ENCODE data around the gene RMND5B.

RMND5B gene

DNA sequence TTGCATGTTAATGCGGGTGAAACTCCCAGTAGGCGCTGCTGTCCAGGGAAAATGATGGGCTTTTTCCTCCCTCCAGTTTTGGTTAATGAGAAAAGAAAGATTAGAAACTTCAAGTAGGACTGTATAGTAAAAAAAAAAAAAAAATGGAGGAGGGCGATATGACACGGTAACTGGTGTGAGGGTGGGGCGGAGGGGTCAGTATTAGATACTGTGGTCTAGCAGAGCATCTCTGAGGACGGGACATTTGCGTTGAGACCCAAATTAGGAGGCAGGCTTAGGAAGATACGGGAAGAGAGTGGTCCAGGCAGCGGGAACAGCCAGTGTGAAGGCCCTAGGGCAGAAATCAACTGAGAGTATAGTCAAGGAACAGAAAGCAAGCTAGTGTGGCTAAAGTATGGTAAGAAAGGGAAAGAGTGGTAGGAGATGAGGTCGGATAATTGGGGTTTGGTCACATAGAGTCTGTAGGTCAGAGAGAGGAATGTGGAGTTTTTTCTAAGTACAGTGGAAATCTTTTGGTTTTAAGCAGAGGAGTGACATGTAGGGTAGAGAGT, 707 bp downstream of the RMND5B start:
- DNase-seq (ENCODE audit: low read depth), result no peak

GRCh38 chr5:178136990-178137389, 6.2 kb downstream of the RMND5B start:
- DNase-seq (ENCODE audit: low read depth), result no peak

DNA sequence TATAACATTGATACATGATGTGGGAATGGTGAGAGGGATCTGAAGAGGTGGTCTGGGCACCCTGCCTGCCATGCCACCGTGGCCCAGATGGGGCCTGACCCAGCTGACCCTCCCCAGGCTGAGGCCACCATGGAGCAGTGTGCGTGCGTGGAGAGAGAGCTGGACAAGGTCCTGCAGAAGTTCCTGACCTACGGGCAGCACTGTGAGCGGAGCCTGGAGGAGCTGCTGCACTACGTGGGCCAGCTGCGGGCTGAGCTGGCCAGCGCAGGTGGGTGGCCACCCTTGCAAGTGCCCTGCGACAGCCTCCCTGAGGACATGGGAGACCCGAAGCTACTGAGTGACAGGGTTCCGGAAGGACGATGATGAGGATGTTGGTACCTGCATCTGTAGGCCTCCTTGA, 7.2 kb downstream of the RMND5B start:
- DNase-seq (ENCODE audit: low read depth), result no peak

DNA sequence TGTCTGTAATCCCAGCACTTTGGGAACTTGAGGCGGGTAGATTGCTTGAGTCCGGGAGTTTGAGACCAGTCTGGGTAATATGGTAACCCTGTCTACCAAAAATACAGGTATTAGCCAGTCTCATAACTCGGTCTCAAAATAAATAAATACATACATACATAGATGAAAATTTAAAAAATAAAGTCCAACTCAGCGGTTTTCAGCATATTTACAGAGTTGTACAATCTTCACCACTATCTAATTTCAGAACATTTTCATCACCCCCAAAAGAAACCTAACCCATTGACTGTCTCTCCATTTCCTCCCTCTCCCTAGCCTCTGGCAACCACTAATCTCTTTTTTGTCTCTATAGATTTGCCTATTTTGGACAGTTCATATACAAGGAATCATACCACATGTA, 10.7 kb downstream of the RMND5B start:
- no peak for DNase-seq (ENCODE audit: low read depth)

DNA sequence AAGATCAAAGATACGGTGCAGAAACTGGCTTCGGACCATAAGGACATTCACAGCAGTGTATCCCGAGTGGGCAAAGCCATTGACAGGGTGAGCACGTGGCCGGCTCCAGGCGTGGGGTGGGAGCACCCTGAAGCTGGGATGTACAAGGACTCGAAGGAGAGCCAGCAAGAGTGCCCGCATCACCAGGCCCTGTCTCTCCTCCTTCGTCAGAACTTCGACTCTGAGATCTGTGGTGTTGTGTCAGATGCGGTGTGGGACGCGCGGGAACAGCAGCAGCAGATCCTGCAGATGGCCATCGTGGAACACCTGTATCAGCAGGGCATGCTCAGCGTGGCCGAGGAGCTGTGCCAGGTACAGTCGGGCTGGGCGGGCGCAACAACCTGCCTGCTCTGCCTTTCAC, 11.8 kb downstream of the RMND5B start:
- DNase-seq (ENCODE audit: low read depth), result no peak

GRCh38 chr5:178143246-178143645, 12.4 kb downstream of the RMND5B start:
- no peak for DNase-seq (ENCODE audit: low read depth)

- no peak for DNase-seq (ENCODE audit: low read depth)
Measured at GRCh38 chr5:178143901-178144300, 13.1 kb downstream of the RMND5B start.

GRCh38 chr5:178145965-178146820, 15.4 kb downstream of the RMND5B start:
- DNase-seq (ENCODE audit: low read depth), result peak; percentile 62

GRCh38 chr5:178147406-178147805, 16.6 kb downstream of the RMND5B start:
- no peak for DNase-seq (ENCODE audit: low read depth)

- no peak for DNase-seq (ENCODE audit: low read depth)
Measured at GRCh38 chr5:178149199-178149932, 18.6 kb downstream of the RMND5B start.

GRCh38 chr5:178150977-178151734, 20.3 kb downstream of the RMND5B start:
- no peak for DNase-seq (ENCODE audit: low read depth)

- DNase-seq (ENCODE audit: low read depth), result no peak
Measured at GRCh38 chr5:178152491-178153444, 22.0 kb downstream of the RMND5B start.

DNA sequence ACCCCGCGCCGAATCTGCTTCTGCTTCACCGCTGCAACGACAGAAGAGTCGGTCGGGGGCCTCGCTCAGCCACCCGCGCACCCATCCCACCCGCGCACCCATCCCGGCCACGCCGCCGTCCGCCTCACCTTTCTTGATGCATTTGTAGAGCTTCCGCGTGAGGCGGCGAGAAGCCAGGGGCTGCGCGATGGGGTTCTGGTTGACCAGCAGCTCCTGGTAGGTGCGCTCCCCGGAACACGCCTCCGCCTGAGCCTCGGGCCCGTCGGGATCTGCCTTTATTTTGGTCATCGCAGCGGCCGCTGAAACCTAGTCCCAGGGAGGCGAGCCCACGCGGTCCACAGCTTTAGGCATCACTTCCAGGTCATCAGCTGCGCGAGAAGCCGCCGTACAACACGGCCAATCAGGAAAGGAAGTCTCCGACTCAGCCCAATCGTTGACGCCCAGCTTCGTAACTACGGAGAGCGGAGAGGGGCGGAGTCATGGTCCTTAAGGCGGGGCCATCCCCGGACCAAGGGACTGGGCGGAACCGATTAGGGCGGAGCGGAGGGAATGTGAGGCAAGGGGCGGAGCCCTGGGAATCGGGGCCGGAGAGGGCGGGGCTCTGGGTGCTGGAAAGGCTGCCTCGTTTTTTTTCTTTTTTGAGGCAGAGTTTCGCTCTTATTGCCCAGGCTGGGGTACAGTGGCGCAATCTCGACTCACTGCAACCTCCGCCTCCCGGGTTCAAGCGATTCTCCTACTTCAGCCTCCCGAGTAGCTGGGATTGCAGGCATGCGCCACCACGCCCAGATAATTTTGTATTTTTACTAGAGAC, 22.9 kb downstream of the RMND5B start, which contains the start of gene NHP2:
Gene NHP2, minus strand, starts transcription at position 356 of the 811 bp plus-strand sequence. Its CDS starts 68 bp downstream, at position 288.
- peak; percentile 95 for DNase-seq (ENCODE audit: low read depth)

GRCh38 chr5:178155065-178155464, 24.3 kb downstream of the RMND5B start:
- DNase-seq (ENCODE audit: low read depth), result no peak

DNA sequence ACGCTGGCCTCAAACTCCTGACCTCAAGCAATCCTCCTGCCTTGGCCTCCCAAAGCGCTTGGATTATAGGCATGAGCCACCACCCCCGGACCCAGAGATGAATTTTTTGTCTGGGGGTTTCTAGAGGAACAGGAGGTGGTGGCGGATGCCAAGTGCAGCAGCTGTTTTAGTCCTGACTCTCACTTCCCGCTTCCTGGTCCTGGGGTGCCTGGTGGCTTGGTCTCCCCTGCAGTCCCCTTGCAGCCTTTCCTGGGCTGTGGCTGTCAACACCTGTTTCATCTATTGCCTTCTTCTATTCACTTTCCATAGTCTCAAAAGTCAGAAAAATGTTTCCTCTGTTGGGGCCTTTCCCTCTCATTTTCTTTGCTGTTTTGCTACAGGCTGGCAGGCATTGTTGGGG, 29.4 kb downstream of the RMND5B start:
- DNase-seq (ENCODE audit: low read depth), result no peak

GRCh38 chr5:178162481-178162880, 31.7 kb downstream of the RMND5B start:
- no peak for DNase-seq (ENCODE audit: low read depth)

- peak; percentile 87 for DNase-seq (ENCODE audit: low read depth)
Measured at GRCh38 chr5:178163772-178164735, 33.2 kb downstream of the RMND5B start.

DNA sequence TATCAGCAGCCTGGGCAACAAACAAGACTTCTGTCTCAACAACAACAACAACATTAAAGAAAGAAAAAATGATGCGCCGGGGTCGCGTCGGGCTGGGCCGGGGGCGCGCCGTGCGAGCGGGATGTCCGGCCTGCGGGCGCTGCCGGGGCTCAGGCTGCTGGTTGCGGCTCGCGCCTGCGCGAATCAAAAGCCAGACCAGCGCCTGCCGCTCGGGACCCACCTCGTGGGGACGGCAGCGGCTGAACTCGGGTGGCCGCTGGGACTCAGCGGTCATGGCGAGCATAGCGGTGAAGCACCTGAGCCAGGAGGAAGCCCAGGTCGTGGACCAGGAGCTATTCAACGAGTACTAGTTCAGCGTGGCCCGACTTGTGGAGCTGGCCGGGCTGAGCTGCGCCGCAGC, 34.8 kb downstream of the RMND5B start:
- no peak for DNase-seq (ENCODE audit: low read depth)

DNA sequence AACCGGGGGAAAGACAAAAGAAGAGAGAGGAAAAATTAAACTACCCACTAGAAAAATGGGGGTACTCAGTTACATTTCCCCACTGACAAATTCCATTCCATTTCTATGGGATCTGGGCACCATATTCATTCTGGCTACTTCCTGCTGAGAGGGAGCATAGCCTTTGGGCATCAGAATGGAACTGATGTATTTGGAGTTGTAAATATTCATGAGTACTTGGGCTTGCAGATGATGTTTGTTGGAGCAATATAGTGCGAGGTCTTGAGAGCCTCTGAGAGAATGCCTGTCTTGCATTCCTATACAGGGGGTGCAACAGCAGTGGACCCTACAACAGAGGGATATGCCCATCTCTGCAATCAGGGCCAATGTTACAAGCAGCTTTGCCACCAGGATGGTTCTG, 39.6 kb downstream of the RMND5B start:
- no peak for DNase-seq (ENCODE audit: low read depth)
